Left renal pelvis (tissue), 4 donors: ENCODE data around the gene BHMT2. TPM values are rescaled to one million over a fixed set of nuclear protein-coding genes. Genes with fewer than 3 reads are reported as not detected.

Experiments
- DNase-seq, 4 donors: peaks; one replicate each; pipeline ENCODE4 v3.0.0-alpha.2; 2013; ENCODE audit warnings: low read depth in 4 of 4, low spot score in 3 of 4
- polyA plus RNA-seq, 4 donors: library from polyadenylated mRNA; unstranded; fragments of 120-200 nt; gene quantifications; one replicate each; pipeline ENCODE4 v1.2.1, GENCODE V29; 2013; ENCODE audit not compliant: insufficient read length in 4 of 4

Gene BHMT2
- polyA plus RNA-seq, 4 donors, result 5.2 to 57.7 (median 30.6) TPM

DNA sequence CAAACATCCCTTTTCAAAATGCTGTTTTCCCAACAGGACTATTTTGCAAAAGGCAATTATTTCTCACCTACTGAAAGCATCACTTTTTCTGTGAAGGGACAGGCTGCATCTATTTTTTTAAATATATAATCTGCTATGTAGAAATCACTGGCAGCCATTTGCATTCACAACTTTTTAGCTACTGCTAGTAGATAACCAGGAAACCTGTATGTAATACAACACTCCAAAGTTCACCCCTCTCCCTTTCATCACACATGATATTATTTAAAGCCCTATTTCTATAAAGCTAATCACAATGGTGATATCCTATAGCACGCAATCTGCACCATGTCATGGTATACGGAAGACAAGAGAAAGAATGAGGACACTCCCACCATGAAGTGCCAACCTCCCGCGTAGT, 9.9 kb upstream of the BHMT2 start:
- DNase-seq, result no peak

DNA sequence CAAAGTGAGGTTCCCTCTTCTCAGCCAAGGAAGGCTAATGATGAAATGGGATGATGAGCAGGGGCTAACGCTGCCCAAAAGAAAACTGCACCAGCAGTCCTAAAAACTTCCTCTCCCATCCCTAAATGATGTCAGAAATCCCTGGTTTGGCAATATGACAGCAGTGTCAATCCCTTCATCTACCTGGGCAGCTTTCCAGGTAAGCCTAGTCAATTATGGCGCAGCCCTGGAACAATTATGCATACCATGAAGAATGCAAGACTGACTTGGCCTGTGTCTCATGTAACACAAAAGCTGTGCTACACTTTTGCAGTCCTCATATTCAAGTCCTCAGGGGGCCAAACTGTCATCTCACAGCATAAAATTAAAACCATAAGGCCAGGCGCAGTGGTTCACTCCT, 7.1 kb upstream of the BHMT2 start:
- no peak for DNase-seq

DNA sequence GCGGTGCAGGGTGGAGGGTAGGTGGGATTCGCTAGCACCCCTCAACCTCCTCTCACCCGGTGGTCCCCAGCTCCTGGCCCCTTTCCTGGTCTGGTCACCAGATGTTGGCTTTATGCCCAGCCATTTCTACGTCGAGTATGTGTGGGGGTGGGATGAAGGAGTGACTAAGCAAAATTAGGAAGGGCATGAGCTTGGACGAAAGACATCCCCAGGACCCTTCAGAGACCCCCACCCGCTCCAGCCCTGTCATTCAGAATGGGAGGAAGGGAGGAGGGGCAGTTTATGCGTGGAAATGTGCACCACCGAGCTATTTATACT, 742 bp downstream of the BHMT2 start:
- peak in 2 of 4 donors; percentile 26 to 29 for DNase-seq

DNA sequence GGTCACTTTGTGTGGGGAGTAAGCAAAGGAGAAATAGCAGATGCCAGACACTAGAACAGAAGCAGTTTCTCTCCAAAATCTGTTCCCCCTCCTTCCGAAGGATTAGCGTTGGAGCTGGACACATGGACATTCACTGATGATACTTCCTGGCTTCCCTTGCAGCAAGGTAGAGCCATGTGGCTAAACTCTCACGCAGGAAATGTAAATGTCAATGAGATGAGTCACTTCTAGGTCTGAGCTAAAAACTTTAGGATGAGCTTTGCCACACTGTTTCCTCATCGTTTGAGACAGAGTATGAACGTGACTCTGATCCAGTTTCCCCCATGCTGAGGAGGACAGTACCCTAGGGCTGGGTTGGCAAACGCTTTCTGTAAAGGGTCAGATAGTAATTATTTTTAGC, 5.1 kb downstream of the BHMT2 start:
- no peak for DNase-seq

DNA sequence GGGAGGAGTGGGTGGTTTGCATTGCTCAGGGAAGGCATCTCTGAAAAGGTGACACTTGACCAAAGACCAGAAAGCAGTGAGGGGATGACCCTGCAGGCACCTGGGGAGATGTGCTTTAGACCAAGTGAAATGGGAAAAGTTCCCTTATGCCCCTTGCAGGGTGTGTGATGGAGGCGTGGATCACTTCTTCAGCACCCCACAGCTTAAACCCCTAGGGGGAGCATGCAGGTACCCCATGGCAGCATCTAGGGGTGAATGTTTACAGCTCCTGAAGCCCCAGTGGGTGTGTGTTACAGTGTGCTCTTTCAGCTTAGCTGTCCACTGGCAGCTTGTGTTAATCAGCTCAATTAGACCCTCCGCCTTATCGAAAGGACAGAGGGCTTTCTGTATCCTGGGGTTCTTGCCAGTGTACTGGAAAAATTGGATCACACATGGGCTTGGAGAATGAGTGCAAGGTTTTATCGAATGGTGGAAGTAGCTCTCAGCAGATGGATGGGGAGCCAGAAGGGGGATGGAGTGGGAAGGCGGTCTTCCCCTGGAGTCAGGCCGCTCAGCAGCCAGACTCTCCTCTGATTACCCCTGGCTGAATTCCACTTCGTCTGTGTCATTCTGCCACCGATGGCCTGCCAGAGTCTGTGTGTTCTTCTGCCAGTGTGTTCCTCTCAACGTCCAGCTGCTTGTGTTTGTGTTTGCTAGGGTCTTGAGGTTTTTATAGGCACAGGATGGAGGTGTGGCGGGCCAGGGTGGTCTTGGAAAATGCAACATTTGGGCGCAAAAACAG, 6.3 kb downstream of the BHMT2 start:
- no peak for DNase-seq

DNA sequence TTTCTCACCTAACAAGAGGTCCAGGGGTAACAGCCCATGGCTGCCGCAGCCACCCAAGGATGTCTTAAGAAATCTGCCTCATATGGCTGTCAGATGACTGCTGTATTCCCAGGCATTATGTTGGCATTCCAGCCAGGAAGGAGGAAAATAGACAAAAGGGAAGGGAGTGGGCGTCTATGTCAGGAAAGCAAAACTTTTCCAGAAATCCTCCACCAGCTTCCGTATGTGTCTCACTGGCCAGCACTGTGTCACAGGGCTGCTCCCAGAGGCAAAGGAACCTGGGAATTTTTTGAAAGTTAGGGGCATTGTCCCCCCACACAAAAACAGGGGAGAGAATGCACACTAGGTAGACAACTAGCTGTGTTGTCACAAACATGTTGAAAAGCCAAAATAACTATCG, 7.3 kb downstream of the BHMT2 start:
- no peak for DNase-seq

DNA sequence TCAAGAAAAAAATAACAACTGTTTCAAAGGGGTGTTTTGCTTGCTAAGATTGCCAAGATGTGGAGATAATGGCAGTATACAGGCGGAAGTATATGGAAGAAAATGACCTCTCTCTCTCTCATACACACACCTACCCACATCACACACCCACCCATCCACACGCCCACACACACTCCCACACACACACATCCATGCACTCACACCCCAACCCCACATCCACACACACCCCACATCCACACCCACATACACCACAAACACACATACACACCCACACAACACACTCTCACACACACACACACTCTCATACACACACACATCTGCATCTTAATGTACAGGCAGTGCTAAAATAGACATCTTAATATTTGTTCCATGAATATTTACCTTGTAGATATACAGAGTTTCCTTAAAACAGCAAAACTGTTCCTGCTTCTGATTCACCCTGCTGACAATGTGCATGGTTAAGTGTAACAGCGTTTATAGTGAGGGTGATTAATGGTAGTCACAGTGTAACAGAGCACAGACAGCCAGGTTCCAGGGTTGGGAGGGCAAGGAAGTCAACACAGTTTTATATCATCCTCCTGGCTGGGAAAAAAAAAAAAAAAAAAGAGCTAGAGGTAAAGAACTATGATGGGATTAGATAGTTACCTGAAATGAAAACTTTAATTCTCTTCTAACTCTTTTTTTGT, 8.3 kb downstream of the BHMT2 start:
- no peak for DNase-seq

DNA sequence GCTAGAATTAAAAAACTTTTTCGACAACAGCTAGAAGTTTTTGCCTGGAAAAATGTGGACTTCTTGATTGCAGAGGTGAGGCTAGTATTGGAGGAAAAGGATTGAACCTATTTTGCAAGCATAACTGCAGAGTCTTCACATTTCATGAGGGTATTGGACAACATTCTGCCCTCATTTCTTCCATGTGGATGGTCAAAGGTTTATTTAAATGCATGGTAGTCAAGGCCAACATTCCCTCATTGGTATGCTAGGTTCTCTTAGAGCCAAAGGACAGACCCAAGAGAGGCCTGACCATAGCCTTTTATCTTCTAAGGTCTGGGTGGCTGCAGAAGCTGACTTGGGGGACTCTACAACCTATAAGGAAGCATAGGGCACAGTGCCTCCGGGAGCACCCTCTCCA, 11.2 kb downstream of the BHMT2 start:
- DNase-seq, result no peak

DNA sequence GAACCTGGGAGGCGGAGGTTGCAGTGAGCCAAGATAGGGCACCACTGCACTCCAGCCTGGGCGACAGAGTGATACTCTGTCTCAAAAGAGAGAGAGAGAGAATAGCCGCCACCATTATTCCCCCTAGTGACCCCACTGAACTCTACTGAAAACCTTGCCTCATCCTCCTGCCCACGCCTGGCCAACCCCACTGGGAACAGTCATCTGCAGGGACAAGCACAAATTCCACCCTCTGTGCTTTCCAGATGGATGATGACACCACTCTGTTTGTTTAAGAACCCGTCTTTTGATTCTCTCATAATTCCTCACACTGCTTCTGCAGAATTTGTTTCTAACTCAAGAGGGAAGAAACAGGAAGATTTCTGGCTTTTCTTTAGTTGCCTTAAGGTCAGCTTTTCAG, 12.2 kb downstream of the BHMT2 start:
- no peak for DNase-seq

DNA sequence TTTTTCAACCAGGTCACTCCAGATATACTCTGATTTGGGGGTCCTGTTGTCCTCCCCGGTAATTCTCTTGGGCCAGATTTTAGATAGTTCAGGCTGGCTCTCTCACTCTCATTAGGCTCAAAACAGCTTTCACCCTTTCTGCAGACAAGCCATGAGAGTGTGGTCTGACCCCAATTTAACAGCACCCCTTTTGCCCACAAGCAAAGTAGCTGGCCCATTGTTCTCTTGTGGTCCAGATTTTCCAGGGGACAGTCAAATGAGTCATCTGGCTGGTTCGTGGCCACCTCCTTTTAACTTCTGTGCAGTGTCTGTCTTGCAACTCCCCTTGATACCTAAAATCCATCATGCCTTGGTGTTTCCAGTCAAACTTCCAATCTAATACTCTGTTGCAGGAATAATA, 16.5 kb downstream of the BHMT2 start:
- no peak for DNase-seq

DNA sequence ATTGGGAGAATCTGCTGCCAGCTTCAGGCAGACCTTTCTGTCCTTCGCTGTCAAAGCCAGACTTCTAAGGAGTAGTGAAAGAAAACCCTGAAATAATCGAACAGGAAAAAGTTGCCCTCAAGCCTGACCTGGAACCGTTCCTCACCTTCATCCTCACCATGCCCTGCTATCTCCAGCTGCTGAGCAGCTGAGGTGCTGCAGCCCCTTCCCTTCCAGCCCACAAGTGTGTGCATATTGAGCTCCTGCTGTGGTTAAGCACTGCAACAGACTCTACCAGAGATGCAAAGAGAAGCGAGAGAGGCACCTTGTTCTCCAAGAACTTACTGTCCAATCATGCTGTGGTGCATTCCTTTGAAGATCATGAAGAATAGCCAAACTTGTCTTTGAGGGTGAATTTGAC, 18.9 kb downstream of the BHMT2 start:
- no peak for DNase-seq

DNA sequence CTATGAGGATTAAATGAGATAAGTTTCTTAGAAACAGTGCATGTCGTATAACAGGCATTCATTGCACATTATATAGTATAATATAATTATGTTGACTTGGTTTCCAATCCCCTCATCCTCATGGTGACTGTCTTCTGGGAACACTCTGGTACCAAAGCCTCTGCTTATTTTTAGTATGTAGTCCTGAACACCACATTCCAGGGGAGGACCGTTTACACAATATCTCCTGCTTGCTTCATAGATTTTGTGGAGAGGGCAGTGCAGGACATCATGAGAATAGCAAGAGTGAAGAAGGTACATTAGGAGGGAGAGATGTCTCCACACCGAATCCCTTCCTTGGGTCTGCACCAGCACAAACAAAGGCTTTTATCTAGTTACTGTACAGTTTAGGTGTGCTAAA, 21.5 kb downstream of the BHMT2 start:
- DNase-seq, result no peak

DNA sequence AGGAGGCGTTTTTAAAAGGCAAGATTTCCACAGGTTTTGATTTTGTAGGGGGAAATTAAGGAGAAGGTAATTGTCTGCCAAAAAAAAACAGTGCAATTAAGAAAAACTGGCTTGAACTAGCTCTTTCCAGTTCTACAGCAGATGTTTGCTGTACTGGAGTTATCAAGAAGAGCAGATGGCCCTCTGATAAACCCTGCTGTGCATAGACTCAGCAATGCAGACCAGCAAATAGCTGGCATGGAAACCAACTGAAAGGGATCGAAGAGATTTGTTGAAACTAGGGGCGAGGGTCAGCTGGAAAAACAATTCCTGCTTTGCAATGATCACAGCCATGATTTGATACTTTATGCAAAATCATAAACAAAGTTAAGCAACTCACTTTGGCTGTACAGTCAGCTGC, 24.2 kb downstream of the BHMT2 start:
- DNase-seq, result no peak

DNA sequence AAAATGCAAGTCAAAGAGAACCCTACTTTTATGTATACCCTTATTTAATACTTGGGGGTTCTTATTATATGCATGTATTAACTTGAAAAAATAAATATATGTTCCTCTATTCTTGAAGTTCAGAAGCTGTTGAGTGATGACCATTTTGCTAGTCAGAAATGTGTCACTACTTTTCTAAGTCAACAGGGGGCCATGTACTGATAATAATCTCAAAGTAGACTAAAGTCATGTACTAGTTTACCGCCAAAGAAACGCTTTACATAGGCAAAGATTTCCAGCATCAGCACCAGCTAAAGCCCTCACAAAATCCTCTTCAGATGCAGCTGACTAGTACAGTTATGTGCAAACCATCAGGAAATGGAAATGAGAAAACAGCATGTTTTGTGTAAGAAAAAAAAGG, 36.3 kb downstream of the BHMT2 start:
- no peak for DNase-seq

DNA sequence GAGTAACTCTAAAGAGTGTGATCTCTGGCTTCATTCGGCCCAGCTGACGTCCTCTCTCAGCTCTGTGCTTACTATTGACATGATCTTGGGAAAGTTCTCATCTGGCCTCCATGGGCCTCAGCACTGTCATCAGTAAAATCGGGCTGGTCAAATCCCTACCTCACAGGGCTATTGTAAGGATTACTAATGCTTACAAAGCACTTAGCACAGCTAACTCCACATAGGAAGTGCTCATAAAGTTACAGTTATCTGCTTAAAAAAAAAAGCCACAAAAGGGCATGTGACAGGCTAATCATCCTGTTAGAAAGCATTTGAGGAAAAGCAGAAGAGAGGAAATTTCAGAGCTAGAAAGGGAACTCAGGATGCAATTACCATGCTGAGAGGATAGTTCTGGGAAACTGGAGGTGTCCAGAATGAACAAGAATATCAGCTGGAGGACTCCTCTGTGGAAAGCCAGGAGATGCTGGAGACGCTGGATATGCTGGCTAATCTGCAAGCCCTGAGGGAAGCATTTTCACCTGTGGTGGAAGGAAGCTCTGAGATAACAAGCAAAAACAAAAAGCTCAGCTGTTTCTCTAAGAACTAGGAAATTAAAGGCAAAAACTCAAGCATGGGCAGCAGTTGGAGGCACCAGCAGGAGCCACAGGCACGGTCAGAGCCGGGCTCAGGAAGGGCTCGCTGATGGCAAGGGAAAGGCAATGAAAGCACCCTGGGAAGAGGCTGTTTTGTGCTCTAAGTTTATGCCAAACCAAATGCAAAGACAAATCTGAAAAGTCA, 37.6 kb downstream of the BHMT2 start:
- DNase-seq, result no peak

DNA sequence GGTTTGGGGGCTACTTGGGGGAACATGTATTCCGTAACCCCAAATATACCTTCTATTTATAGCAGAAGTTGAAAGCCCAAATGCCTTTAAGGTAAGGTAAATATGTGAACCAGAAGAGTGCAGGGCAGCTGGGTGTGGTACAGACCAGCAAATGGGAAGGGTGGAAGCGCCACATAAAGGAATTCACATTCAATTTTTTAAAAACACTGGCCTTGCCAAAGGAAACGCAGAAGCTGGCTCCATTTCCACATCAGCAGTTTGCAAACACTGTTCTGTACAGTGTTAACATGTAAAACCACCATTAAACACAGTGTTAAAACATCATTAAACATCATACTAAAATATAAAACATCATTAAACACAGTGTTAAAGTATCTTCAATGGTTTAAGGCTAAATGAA, 38.5 kb downstream of the BHMT2 start:
- no peak for DNase-seq

DNA sequence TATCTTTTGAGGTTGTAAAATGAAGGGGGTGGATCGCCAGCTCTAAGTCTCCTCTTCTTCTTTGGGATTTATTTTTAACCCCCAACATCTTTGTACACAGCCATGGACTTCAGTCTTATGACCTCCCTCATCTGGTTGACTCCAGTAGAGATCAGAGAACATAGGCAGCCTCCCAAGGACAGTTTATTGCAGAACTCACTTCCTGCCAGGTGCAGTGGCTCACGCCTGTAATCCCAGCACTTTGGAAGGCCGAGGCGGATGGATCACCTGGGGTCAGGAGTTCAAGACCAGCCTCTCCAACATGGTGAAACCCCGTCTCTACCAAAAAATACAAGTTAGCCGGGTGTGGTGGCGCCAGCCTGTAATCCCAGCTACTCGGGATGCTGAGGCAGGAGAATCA, 39.2 kb downstream of the BHMT2 start:
- no peak for DNase-seq

DNA sequence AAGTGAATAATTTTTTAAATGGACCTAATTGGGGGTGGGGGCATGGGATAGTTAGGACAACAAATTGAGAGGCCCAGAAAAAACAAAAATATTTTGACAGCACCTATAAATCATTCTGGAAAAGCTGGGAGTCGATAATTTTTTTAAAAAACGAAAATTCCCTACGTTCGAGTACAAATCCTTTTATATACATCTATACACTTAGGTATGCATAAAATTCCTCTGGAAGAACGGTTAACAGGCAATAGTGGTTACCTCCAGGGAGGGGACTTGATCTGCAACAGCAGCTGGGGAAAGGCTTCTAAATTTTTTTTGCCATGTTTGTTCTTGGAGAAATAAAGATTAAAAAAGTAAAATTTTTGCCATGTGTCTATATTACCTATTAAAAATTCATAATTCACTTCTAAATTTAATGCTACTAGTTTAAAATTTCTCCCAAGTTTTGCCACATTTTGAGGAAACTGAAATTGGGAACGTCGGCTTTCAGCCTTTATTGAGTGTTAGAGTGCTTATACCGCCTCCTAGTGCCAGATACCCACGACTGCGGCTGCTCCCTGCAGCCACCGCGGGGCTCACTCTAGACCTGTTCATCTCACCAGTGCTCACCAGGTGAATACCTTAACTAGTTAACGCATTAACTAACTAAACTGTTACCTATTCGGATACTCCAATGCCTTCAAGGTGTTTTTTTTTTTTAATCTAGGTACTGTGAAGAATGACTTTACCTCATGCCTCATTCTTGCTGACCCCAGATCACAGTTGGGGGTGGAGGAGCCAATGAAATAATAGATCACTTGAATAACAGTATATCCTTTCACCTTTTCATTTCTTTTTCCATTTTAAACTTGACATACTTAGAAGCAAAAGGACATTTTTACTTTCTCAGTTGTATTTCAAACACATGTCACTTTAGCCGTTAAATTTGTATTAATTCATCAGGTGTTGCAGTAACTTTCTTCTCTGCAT, 40.2 kb downstream of the BHMT2 start:
- no peak for DNase-seq

DNA sequence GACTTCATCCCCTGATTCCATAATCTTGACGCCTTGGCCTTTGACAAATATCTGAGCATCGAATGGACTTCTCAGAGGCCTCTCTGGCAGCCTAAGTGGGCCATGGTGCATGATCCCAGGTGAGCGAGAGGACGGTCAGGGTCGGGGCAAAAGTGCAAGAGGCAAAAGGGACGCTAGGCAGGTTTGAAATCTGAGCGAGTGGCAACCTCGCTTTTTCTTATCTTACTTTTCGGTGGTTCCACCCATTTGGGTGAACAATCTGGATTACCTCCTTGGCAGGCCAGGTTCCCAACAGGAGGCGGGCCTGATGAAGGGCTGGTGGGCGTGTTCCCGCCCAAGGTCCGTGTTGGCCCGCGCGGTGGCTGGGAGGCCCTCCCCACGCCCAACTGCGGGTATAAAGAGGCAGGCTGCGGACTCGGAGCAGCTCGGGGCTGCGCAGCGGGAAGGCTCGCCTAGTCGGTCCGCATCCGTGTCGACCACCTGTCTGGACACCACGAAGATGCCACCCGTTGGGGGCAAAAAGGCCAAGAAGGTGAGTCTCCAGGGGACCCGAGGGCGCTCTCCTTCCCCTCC, 41.9 kb downstream of the BHMT2 start, which contains the start of gene BHMT:
BHMT (plus strand) TSS at position 423 of the 573 bp plus-strand sequence; CDS start at position 500, 77 bp downstream.
- DNase-seq, result no peak
